GM19328 (cell line): ENCODE results near the gene IFT88.

ENCODE experiments used
- ATAC-seq: cut with Tn5 transposase; IDR thresholded peaks from one replicate; pipeline ENCODE4 v1.9.1; 2021; ENCODE audit warnings: mild to moderate bottlenecking, moderate library complexity; ENCODE audit not compliant: unreplicated experiment

The IFT88 gene

GRCh38 chr13:20711301-20712044, 144.5 kb downstream of the IFT88 start:
- ATAC-seq: no peak

- no peak for ATAC-seq
These were observed 146.0 kb downstream of the IFT88 start for GRCh38 chr13:20713014-20713376.

- ATAC-seq: no peak
These were observed 146.8 kb downstream of the IFT88 start for GRCh38 chr13:20713751-20714150.

GRCh38 chr13:20714161-20714560, 147.2 kb downstream of the IFT88 start:
- ATAC-seq: no peak

DNA sequence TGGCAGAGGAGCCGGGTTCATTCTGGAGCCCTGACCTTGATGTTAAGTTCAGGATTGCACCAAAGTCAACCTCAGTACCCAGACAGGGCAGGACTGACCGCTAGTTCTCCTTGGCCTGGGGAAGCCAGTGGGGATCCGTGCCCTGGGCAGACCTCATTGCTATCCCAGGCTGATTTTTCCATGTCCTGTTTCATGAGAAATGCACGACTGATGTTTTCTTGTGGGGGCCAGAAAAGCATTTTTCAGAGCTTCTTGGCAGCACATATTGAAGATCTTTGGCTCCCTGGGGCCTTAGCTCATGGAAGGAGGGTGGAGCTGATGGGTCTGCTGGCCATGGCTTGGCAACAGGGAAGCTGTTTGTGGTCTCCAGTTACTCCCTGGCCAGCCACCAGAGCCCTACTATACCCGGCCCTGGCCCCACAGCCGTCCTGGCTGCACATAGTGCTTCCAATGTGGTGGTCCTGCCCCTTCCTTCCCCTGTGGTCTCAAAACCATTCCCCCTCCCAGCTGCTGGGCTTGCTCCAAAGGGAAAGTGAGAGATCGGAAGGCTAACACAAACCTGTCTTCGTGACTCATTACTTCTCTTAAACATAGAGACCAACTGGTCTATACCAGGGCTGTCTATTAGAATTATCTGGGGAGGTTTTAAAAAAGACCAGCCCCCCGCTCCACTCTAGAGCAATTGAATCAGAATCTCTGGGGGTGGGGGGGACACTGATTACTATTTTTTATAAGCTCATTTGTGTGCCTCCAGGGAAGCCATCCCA, 147.8 kb downstream of the IFT88 start:
- no peak for ATAC-seq

DNA sequence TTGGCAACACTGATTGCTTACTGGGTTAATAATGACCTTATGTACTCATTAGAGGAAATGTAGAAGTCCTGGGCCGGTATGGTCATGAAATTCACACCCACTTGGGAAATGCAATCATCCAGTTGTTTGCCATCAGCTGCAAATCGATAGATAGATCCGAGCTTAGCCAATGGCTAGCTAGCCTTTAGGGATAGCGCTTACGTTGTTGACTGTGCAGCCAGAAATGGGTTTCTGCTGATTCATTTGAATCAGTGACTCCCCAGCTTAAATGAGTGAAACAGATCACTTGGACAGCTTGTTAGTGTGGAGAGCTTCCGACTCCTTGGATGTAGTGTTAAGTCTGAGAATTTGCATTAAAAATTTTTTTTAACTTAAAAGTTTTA, 148.4 kb downstream of the IFT88 start:
- no peak for ATAC-seq

- ATAC-seq: no peak
These were observed 150.0 kb downstream of the IFT88 start for GRCh38 chr13:20716951-20717350.

GRCh38 chr13:20717581-20718542, 150.9 kb downstream of the IFT88 start:
- no peak for ATAC-seq

DNA sequence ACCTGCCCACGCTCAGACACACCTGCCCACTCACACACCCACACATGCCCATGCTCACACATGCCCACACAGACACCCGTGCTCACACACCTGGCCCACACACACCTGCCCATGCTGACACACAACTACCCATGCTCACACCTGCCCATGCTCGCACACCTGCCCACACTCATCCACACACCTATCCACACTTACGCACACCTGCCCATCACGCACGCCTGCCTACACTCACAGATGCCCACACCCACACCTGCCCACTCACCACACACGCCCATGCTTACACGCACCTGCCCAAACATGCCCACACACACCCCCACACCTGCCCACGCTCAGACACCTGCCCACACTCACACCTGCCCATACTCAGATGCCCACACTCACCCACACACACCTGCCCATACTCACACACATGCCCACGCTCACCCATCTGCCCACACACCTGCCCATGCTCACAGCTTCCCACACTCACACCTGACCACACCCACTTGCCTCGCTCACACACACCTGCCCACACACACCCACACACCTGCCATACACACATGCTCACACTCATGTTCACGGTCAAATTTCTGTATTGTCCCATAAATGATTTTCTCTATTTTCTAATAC, 152.1 kb downstream of the IFT88 start:
- no peak for ATAC-seq

GRCh38 chr13:20719783-20720182, 152.8 kb downstream of the IFT88 start:
- ATAC-seq: no peak

- no peak for ATAC-seq
These were observed 153.5 kb downstream of the IFT88 start for GRCh38 chr13:20720499-20720898.

GRCh38 chr13:20721058-20721453, 154.1 kb downstream of the IFT88 start:
- ATAC-seq: no peak

GRCh38 chr13:20721454-20722357, 154.7 kb downstream of the IFT88 start:
- no peak for ATAC-seq

DNA sequence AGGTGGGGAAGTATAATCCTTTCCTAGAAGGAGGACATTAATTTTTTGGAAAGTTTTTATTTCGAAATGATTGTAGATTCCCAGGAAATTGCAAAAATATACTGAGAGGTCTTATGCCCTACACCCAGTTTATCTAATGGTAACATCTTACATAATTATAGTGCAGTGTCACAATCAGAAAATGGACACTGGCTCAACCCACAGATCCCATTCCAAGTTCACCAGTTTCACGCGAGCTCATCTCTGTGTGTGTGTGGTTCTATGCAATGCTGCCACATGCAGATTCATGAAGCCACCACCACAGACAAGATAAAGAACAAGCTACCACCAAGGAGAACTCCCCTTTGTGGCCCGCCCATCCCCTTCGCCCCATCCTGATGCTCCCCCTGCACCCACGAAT, 160.9 kb downstream of the IFT88 start:
- ATAC-seq: no peak

DNA sequence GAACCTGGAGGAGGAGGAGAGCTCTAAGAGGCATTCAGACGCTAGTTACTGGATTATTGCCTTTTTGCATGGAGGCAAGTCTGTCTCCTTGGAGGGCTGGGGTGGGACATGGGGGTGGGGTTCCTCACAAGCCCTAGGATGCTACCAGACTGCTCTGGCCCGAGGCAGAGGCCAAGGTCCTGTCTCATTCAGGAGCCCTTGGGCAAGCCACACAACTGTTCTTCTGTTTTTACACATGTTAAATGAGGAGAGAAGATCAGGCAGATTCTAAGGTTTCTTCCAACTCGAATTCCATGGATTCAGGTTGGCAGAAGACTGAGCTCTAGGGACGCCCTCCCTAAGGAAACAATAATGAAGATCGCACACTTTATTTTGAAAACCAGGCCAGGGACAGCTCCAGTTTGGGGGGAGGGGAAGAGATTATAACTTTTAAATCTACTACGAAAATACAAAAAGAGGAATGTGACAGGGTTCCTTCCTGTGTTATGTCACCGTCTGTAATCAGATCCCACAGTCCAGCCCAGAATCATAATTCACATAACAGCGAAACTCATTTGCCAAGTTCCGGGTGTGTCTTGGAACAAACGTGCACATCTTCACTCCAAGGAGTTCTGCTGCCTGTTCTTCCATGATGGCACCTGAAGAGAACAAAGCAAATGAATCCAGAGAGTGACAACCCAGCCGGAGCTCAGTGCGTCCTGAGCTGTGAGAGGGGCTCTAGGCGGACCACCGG, 161.8 kb downstream of the IFT88 start:
- no peak for ATAC-seq

DNA sequence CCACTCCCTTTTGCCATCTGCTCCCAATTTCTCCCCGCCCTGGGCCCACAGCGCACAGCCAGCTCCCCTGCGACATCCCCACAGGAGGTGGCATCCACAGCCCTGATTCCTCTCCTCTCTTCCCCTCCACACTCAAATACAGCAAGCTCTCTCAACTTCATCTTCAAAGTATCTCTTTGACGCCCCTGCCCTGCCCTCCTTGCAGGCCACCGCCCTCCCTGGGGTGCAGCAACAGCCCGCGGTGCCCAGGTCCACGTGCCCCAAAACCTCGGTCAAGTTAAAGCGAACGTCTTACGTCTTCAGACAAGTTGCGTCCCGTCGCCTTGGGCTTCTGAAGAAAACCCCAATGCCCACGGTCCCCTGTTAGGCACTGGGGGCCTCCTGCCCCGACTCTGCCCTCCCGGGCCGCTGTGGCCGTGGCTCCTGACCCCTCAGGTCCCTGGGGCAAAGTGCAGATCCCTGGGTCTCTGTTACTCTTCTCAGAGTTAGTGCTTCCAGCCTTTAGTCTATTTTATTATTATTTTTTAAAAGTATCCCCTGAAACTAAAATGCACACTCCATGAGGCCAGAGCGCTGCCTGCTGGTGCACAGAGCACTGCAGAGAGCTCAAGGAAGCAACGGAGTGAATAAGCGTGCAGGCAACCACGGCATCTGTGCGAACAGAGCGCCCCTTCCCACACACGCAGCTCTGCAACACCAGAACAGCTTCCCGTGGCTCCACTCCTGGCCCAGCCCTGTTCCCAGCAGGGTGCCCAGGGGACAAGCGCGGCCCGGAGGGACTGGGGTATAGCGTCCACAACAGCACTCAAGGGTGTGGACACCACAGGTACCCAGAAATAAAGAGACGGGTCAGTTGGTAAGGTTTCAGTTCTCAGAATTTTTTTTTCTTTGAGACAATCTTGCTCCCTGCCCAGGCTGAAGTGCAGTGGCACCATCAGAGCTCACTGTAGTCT, 163.0 kb downstream of the IFT88 start:
- ATAC-seq: no peak

DNA sequence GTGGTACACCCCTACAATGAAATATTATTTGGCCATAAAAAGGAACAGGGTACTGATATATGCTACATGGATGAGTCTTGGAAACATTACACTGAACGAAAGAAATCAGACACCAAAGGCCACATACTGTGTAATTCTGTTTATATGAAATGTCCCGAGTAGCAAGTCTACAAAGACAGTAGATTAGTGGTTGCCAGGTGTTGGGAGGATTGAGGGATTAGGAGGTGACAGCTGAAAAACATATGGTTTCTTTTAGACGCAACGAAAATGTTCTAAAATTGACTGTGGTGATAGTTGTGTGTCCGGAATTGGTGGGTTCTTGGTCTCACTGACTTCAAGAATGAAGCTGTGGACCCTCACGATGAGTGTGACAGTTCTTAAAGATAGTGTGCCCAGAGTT, 171.7 kb downstream of the IFT88 start:
- no peak for ATAC-seq

GRCh38 chr13:20740021-20740420, 173.1 kb downstream of the IFT88 start:
- no peak for ATAC-seq
